Rectal smooth muscle tissue (tissue), 1 donor: ENCODE data around the gene TDRD9.
"Not testable (repeated sequence)": the region's sequence is repeated elsewhere in the genome, so short reads cannot be mapped to it uniquely, and the experiment has no call there.

Experiments used
- H3K27ac ChIP-seq: one replicate; pipeline ENCODE4 v1.7.0; 2013; ENCODE audit warnings: low read depth, low read length, inconsistent platforms
- H3K27me3 ChIP-seq: one replicate; pipeline ENCODE4 v1.7.0; 2013; ENCODE audit warnings: low read length; ENCODE audit not compliant: control insufficient read depth, insufficient read depth
- H3K36me3 ChIP-seq: one replicate; pipeline ENCODE4 v1.7.0; 2013; ENCODE audit warnings: low read length; ENCODE audit not compliant: control insufficient read depth, insufficient read depth
- H3K4me1 ChIP-seq: one replicate; pipeline ENCODE4 v1.7.0; 2013; ENCODE audit warnings: low read length; ENCODE audit not compliant: control insufficient read depth, insufficient read depth
- H3K4me3 ChIP-seq: one replicate; pipeline ENCODE4 v1.7.0; 2013; ENCODE audit warnings: low read length
- H3K9ac ChIP-seq: one replicate; pipeline ENCODE4 v1.7.0; 2013; ENCODE audit warnings: low read length

The TDRD9 gene

DNA sequence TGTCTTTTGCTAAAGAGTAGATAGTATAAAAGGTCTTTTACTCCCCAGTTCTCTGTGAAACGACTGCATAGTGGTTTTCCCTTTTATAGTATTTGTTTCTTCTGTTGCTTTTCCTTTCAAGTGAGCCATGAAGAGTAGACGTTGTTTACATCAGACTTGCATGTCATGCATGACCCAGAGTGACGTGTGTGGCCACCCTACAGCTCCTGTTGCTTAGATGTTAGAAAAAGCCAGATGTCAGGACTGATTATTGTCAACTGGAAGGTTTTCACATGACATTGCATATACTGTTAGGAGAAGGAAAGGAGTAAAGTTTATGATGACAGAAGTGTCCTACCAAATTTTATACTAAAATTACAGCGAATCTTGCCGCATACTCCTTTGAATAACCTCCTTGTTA is 15.4 kb downstream of the TDRD9 start:
- H3K9ac ChIP-seq, result no peak overlapping the region
- no peaks in the 10 kb centered on the region for H3K36me3 ChIP-seq
- H3K27ac ChIP-seq, result no peak overlapping the region
- no peaks in the 10 kb centered on the region for H3K4me1 ChIP-seq
- no peaks in the 10 kb centered on the region for H3K27me3 ChIP-seq
- H3K4me3 ChIP-seq, result no peak overlapping the region

DNA sequence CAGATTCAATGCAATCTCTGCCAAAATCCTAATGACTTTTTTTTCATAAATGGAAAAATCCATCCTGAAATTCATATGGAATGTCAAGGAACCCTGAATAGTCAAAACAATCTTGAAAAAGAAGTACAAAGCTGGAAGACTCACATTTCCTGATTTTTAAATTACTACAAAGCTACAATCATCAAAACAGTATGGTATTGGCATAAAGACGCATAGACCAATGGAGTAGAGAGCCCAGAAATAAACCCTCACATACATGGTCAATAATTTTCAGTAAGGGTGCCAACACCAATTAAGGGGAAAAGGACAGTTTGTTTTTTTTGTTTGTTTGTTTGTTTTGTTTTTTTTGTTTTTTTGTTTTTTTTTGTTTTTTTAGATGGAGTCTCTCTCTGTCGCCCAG is 18.7 kb downstream of the TDRD9 start:
- Histone ChIP-seq H3K27ac (no peak overlapping the region), H3K4me1 (no peaks in the 10 kb centered on the region), H3K36me3 (no peaks in the 10 kb centered on the region), H3K4me3 (no peak overlapping the region), H3K9ac (no peak overlapping the region), H3K27me3 (no peaks in the 10 kb centered on the region)

DNA sequence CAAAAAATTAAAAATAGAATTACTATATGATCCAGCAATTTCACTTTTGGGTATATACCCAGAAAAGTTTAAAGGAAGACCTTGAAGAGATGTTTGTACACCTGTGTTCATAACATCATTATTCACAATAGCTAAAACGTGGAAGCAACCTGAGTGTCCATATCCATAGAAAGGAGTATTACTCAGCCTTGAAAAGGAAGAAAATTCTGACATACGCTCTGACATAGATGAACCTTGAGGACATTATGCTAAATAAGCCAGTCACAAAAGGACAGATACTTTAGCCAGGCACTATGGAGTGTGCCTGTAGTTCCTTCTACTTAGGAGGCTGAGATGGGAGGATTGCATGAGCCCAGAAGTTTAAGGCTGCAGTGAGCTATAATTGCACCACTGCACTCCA is 20.2 kb downstream of the TDRD9 start:
- Histone ChIP-seq H3K4me3 (no peak overlapping the region), H3K4me1 (no peaks in the 10 kb centered on the region), H3K9ac (no peak overlapping the region), H3K27ac (no peak overlapping the region), H3K36me3 (no peaks in the 10 kb centered on the region), H3K27me3 (no peaks in the 10 kb centered on the region)

DNA sequence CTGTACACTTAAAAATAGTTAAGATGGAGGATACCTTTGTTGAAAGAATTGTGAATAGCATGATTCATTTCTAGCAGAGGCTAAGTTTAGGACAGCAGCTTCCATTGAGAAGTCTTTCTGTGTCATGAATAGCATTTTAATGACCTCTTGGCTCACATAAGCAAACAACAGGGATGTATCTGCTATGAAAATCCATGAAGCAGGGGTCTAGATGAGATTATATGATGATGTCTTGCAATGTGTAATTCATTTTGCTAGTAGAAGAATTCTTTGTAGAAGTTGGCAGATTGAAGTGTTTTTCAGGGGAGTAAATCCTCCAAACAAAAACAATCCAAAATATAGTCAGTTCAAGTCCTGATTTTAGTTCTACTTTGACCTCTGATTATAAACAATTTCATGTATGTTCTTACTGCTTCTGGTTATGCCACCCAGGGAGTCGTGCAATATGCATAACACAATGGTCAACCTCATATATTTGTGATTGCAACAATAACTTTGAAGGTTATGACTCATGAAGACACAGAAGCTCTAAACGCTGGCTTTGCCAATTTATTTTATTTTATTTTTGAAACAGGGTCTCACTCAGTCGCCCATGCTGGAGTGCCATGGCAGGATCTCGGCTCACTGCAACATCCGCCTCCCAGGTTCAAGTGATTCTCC is 21.0 kb downstream of the TDRD9 start:
- Histone ChIP-seq H3K4me1 (no peaks in the 10 kb centered on the region), H3K27ac (no peak overlapping the region), H3K9ac (no peak overlapping the region), H3K36me3 (no peaks in the 10 kb centered on the region), H3K27me3 (no peaks in the 10 kb centered on the region), H3K4me3 (no peak overlapping the region)

DNA sequence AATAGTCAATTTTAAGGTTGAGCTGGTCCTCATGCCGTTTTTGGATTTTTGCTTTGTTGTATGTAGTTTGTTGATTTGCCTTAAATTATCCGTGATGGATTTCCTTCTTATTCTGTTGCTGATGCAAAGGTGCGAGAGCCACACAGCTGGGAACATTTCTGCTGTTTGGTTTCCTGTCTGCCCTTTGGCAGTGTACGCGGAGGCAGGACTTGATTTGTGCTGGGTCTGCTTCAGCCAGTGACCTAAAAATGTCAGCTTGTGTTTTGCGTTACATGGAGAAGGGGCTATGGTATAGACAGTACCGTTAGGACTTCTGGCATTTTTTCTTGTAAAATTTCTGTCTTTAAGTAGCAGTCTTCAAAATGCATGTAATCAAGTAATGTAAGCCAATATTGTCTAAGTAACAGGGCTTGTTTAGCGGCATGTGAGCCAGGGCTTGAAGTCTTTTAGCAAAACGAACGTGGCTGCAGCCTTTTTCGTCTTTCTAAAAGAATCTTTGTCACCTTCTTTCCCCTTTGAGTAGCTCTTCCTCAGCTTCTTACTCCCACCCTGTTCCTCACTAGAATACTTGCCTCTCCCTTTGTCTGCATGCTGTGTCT is 32.3 kb downstream of the TDRD9 start:
- Histone ChIP-seq H3K27me3 (no peaks in the 10 kb centered on the region), H3K27ac (no peak overlapping the region), H3K4me1 (no peaks in the 10 kb centered on the region), H3K9ac (no peak overlapping the region), H3K36me3 (no peaks in the 10 kb centered on the region), H3K4me3 (no peak overlapping the region)

DNA sequence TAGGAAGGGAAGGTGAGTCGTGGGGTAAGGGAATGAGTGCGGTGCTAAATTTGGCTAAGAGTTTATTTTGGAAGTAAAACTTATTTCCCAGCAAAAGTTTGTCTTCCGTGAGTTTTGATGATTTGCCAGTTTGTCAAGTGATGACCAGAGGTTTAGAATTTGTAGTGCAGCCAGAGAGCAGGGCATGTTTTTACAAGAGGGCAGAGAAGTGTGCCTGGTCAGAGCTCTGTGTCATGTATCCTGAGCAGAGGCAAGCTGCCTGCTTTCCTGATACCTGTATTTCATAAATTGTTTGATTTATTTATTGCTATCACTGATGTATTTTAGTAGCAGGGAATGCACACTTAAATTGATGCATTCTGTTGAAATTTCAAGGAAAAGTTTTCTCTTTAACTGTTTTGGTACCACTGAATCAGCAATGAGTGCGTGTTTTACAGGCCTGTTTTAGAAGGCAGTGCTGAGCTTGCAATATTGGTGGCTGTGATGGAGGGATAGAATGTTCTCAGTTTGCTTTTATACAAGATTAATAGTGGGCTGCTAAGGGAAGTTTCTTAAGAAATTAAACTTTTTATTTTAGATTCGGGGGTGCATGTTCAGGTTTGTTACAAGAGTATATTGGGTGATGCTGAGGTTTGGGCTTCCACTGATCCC is 33.8 kb downstream of the TDRD9 start:
- Histone ChIP-seq H3K9ac (no peak overlapping the region), H3K27me3 (no peaks in the 10 kb centered on the region), H3K4me3 (no peak overlapping the region), H3K36me3 (no peaks in the 10 kb centered on the region), H3K27ac (no peak overlapping the region), H3K4me1 (no peaks in the 10 kb centered on the region)

DNA sequence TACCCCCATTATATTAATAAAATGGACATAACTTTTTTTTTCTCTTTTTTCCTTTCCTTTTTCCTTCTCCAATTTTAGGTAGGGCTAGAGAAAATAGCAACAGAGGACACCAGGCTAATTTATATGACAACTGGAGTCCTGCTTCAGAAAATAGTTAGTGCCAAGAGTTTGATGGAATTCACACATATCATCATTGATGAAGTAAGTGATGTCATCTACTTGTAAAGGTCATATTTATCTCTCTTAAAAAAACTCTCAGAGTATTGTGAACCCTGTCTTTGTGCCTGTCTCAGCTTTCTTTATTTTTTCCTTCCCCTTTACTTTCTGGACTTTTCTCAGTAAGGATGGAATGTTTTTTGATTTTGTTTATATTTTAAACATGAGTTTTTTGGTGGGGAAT is 38.4 kb downstream of the TDRD9 start:
- H3K36me3 ChIP-seq, result no peaks in the 10 kb centered on the region
- no peak overlapping the region for H3K27ac ChIP-seq
- H3K27me3 ChIP-seq, result no peaks in the 10 kb centered on the region
- H3K9ac ChIP-seq, result no peak overlapping the region
- H3K4me3 ChIP-seq, result no peak overlapping the region
- no peaks in the 10 kb centered on the region for H3K4me1 ChIP-seq

DNA sequence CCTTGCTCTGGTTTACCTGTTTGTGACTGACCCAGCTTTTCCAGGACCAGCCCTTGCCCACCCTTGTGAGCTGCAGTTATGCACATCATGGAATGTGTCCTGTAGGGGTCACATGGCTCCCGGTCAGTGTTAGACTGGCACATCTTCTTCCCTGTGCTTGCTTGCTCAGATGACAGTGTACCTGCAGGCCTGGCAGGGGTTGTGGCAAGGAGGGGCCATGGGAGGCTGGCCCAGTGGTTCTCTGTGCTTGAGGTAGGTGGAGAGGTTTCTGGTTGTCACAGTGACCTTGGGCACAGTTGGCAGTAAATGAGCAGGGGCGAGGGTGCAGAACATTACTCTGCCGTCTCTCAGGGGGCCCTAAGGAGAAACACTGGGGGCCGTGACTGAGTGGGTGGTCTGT is 41.7 kb downstream of the TDRD9 start:
- Histone ChIP-seq H3K27ac (no peak overlapping the region), H3K9ac (no peak overlapping the region), H3K4me1 (no peaks in the 10 kb centered on the region), H3K27me3 (no peaks in the 10 kb centered on the region), H3K36me3 (no peaks in the 10 kb centered on the region), H3K4me3 (no peak overlapping the region)

DNA sequence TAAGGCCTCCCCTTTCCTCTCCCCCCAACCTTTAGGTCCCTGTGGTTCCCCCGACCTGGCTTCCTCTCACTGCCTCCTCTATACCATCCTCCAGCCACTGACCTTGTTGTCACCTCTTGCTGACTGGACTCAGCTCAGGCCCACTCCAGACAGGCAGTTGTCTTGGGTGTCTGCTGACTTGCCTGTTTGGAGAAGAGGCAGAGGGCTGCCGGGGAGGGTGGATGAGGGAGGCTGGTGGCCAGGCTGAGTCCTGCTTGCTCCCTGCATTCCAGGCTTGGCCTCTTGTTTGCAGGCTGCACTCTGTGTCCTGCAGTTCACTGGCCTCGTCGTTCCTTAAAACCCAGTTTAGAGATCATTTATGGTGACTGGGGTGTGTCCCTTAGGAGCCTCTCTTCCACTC is 45.1 kb downstream of the TDRD9 start:
- no peak overlapping the region for H3K4me3 ChIP-seq
- no peaks in the 10 kb centered on the region for H3K36me3 ChIP-seq
- H3K4me1 ChIP-seq, result no peaks in the 10 kb centered on the region
- H3K27ac ChIP-seq, result no peak overlapping the region
- H3K9ac ChIP-seq, result no peak overlapping the region
- H3K27me3 ChIP-seq, result no peaks in the 10 kb centered on the region

DNA sequence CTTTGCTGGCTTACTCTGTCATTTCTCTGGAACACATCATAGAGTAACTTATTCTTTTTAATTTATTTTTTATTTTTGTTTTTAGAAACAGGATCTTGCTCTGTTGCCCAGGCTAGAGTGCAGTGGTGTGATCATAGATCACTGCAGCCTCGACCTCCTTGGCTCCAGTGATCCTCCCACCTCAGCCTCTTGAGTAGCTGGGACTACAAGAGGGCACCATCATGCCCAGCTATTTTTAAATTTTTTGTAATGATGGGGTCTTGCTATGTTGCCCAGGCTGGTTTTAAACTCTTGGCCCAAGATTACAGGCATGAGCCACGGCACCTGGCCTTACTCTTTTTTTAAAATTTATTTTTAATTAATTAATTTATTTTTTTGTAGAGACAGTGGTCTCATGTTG is 46.3 kb downstream of the TDRD9 start:
- H3K36me3 ChIP-seq, result no peaks in the 10 kb centered on the region
- H3K27ac ChIP-seq, result no peak overlapping the region
- H3K9ac ChIP-seq, result no peak overlapping the region
- no peaks in the 10 kb centered on the region for H3K4me1 ChIP-seq
- no peak overlapping the region for H3K4me3 ChIP-seq
- no peaks in the 10 kb centered on the region for H3K27me3 ChIP-seq

DNA sequence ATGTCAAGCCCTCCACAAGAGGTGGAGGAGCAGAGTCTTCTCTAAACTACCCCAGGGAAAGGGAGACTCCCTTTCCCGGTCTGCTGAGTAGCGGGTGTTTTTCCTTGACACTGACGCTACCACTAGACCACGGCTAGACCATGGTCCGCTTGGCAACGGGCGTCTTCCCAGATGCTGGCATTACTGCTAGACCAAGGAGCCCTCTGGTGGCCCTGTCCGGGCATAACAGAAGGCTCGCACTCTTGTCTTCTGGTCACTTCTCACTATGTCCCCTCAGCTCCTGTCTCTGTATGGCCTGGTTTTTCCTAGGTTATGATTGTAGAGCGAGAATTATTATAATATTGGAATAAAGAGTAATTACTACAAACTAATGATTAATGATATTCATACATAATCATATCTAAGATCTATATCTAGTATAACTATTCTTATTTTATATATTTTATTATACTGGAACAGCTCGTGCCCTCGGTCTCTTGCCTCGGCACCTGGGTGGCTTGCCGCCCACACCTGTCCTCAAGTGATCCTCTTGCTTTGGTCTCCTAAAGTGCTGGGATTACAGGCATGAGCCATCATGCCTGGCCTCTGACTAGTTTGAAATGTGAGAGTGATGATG is 52.5 kb downstream of the TDRD9 start:
- H3K36me3 ChIP-seq, H3K27me3 ChIP-seq, H3K27ac ChIP-seq, H3K4me3 ChIP-seq, H3K9ac ChIP-seq, H3K4me1 ChIP-seq: not testable (repeated sequence)

DNA sequence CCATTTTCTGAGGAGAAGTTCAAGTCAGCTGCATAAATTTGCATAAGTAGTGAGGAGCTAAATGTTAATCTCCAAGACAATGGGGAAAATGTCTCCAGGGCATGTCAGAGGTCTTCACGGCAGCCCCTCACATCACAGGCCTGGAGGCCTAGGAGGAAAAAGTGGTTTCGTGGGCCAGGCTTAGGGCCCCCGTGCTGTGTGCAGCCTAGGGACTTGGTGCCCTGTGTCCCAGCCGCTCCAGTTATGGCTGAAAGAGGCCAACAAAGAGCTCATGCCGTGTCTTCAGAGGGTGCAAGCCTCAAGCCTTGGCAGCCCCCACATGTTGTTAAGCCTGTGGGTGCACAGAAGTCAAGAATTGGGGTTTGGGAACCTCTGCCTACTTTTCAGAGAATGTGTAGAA is 55.9 kb downstream of the TDRD9 start:
- no peak overlapping the region for H3K27ac ChIP-seq
- no peak overlapping the region for H3K4me3 ChIP-seq
- no peaks in the 10 kb centered on the region for H3K27me3 ChIP-seq
- no peak overlapping the region for H3K9ac ChIP-seq
- H3K4me1 ChIP-seq, result no peaks in the 10 kb centered on the region
- H3K36me3 ChIP-seq, result no peaks in the 10 kb centered on the region
